PC-3 (cell line): ENCODE results near the gene PRXL2A.

Source experiments
- EZH2 ChIP-seq: fragments of 300-600 bp; sonication (generic); IDR thresholded peaks from one replicate; pipeline ENCODE4 v1.6.1; 2017; ENCODE audit warnings: antibody characterized with exemption, mild to moderate bottlenecking, low read length; ENCODE audit not compliant: unreplicated experiment
- EZH2phosphoT487 ChIP-seq: fragments of 300-600 bp; sonication (generic); IDR thresholded peaks from 2 replicates; pipeline ENCODE4 v1.6.1; 2018; ENCODE audit warnings: mild to moderate bottlenecking, antibody characterized with exemption, low read length, borderline replicate concordance
- TF ChIP-seq, protein P1 (sequence below): fragments of 300-600 bp; sonication (generic); conservative IDR thresholded peaks from 2 replicates; pipeline ENCODE4 v1.5.1; 2017; ENCODE audit warnings: antibody characterized with exemption, low read depth, mild to moderate bottlenecking, low read length

DNA sequence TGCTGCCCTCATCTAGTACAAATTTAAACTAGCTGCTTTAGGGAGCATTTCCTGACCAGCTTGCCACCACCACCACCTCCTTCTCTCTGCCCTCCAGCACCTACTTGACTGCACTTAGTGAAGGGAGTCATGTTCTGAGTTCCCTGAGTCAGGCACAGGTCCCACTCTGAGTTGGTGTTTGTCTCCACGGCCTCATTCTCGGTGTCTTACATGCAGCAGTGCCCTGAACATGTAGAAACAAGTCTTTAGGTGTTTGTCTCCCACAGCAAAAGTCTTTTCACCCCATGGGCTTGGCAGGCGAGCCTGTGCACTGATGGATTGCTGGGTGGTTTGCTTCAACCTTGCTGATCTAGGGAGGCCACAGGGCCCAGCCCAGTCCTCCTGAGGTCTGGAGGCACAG lies 62.6 kb downstream of the PRXL2A start:
- TF ChIP-seq, protein P1, sequence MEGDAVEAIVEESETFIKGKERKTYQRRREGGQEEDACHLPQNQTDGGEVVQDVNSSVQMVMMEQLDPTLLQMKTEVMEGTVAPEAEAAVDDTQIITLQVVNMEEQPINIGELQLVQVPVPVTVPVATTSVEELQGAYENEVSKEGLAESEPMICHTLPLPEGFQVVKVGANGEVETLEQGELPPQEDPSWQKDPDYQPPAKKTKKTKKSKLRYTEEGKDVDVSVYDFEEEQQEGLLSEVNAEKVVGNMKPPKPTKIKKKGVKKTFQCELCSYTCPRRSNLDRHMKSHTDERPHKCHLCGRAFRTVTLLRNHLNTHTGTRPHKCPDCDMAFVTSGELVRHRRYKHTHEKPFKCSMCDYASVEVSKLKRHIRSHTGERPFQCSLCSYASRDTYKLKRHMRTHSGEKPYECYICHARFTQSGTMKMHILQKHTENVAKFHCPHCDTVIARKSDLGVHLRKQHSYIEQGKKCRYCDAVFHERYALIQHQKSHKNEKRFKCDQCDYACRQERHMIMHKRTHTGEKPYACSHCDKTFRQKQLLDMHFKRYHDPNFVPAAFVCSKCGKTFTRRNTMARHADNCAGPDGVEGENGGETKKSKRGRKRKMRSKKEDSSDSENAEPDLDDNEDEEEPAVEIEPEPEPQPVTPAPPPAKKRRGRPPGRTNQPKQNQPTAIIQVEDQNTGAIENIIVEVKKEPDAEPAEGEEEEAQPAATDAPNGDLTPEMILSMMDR: no peak
- TF ChIP-seq EZH2 (no peak), EZH2phosphoT487 (no peak)
